SK-N-SH (cell line): ENCODE results near the gene BMF. TPM values are rescaled to one million over a fixed set of nuclear protein-coding genes. Genes with fewer than 3 reads are reported as not detected.
"Not testable (repeated sequence)": the region's sequence is repeated elsewhere in the genome, so short reads cannot be mapped to it uniquely, and the experiment has no call there.

ENCODE experiments used
- CTCF ChIA-PET: fragments of 300-600, 350-600 bp; formaldehyde crosslinking; extraction: SDS; loops from one replicate; lab custom pipeline; 2021; lab: Yijun Ruan, JAX
- POLR2A ChIA-PET: fragments of 350-600 bp; sonication (Branson Sonifier 250); formaldehyde crosslinking; extraction: SDS; loops from one replicate; lab custom pipeline; 2020; ENCODE audit warnings: antibody characterized with exemption, inconsistent platforms; lab: Yijun Ruan, JAX
- DNase-seq: peaks from one replicate; pipeline ENCODE4 v3.0.0; 2012
- H2AFZ ChIP-seq: fragments of 200-600 bp; sonication (generic); 2 replicates; pipeline ENCODE4 v1.8.1; 2016; ENCODE audit warnings: antibody characterized with exemption, mild to moderate bottlenecking, low read depth
- H3F3A ChIP-seq: fragments of 200-600 bp; sonication (generic); replicated peaks from 2 replicates; pipeline ENCODE3; 2016; ENCODE audit warnings: antibody characterized with exemption, mild to moderate bottlenecking; ENCODE audit not compliant: insufficient read depth
- H3K27ac ChIP-seq, 2 experiments: fragments of 200-500 bp in 1 of 2; fragments of 200-600 bp in 1 of 2; sonication (Bioruptor generic) in 1 of 2; sonication (generic), shearing (Covaris generic) in 1 of 2; 2 replicates each; pipeline versions ENCODE4 v1.5.1 to v1.6.1; 2014 to 2016; ENCODE audit warnings: low read depth in 2 of 2, inconsistent platforms in 1 of 2, low read length in 1 of 2, mild to moderate bottlenecking in 1 of 2, mixed read lengths in 1 of 2
- H3K27me3 ChIP-seq: fragments of 200-600 bp; sonication (generic), shearing (Covaris generic); 2 replicates; pipeline ENCODE4 v1.6.1; 2016; ENCODE audit warnings: mixed run types; ENCODE audit not compliant: insufficient read depth
- H3K36me3 ChIP-seq, 2 experiments: fragments of 200-500 bp in 1 of 2; fragments of 200-600 bp in 1 of 2; sonication (Bioruptor generic) in 1 of 2; sonication (generic) in 1 of 2; replicated peaks in 1 of 2; 2 replicates each; pipeline versions ENCODE3 to v1.5.1; 2014 to 2016; ENCODE audit warnings: low read length in 1 of 2, mild to moderate bottlenecking in 1 of 2; ENCODE audit not compliant: insufficient read depth in 2 of 2, control insufficient read depth in 1 of 2
- H3K4me1 ChIP-seq, 2 experiments: fragments of 200-500 bp in 1 of 2; fragments of 200-600 bp in 1 of 2; sonication (Bioruptor generic) in 1 of 2; sonication (generic), shearing (Covaris generic) in 1 of 2; 2 replicates each; pipeline versions ENCODE4 v1.5.1 to v1.6.1; 2014 to 2016; ENCODE audit warnings: low read depth in 1 of 2, low read length in 1 of 2, mixed run types in 1 of 2; ENCODE audit not compliant: insufficient read depth in 2 of 2, control insufficient read depth in 1 of 2
- H3K4me2 ChIP-seq: fragments of 200-600 bp; sonication (generic), shearing (Covaris generic); 2 replicates; pipeline ENCODE4 v1.6.1; 2017; ENCODE audit warnings: mixed run types
- H3K4me3 ChIP-seq, 2 experiments: fragments of 200-500 bp in 1 of 2; fragments of 200-600 bp in 1 of 2; sonication (Bioruptor generic) in 1 of 2; sonication (generic), shearing (Covaris generic) in 1 of 2; 2 replicates each; pipeline versions ENCODE4 v1.5.1 to v1.8.1; 2014 to 2016; ENCODE audit warnings: low read depth in 2 of 2, inconsistent platforms in 1 of 2, low read length in 1 of 2, mild to moderate bottlenecking in 1 of 2, mixed read lengths in 1 of 2, moderate library complexity in 1 of 2
- H3K79me2 ChIP-seq: fragments of 200-600 bp; sonication (generic); 2 replicates; pipeline ENCODE4 v1.8.1; 2017; ENCODE audit warnings: mild to moderate bottlenecking; ENCODE audit not compliant: insufficient read depth
- H3K9ac ChIP-seq: fragments of 200-600 bp; sonication (generic); 2 replicates; pipeline ENCODE4 v1.6.1; 2017; ENCODE audit warnings: mixed run types
- H3K9me2 ChIP-seq: fragments of 200-600 bp; sonication (generic); 2 replicates; pipeline ENCODE4 v1.6.1; 2017; ENCODE audit warnings: mixed run types
- H3K9me3 ChIP-seq: fragments of 200-600 bp; sonication (generic); 2 replicates; pipeline ENCODE4 v1.6.1; 2017; ENCODE audit warnings: mixed run types, mild to moderate bottlenecking, moderate library complexity
- H4K20me1 ChIP-seq: fragments of 200-600 bp; sonication (generic); 2 replicates; pipeline ENCODE4 v1.6.1; 2017; ENCODE audit warnings: mild to moderate bottlenecking, mixed run types; ENCODE audit not compliant: insufficient read depth
- CTCF ChIP-seq: fragments of 200-600 bp; sonication (generic); IDR thresholded peaks from 2 replicates; pipeline ENCODE4 v1.6.1; 2017; ENCODE audit warnings: antibody characterized with exemption, mild to moderate bottlenecking, moderate library complexity
- EP300 ChIP-seq, 2 experiments: IDR thresholded peaks; 2 replicates each; pipeline versions ENCODE4 v1.4.0 to v1.6.1; 2012; ENCODE audit warnings: borderline replicate concordance in 1 of 2, low read depth in 1 of 2, low read length in 1 of 2
- IRF3 ChIP-seq: fragments of 150-350 bp; IDR thresholded peaks from 2 replicates; pipeline ENCODE4 v1.6.1; 2016; ENCODE audit warnings: mild to moderate bottlenecking, low read depth, low read length
- JUND ChIP-seq: IDR thresholded peaks from 2 replicates; pipeline ENCODE4 v1.4.0; 2012
- PBX3 ChIP-seq: IDR thresholded peaks from 2 replicates; pipeline ENCODE4; 2012
- TAF1 ChIP-seq: IDR thresholded peaks from 2 replicates; pipeline ENCODE4 v1.6.1; 2012; ENCODE audit warnings: low read depth, mild to moderate bottlenecking, low read length, moderate library complexity, borderline replicate concordance
- TCF12 ChIP-seq: IDR thresholded peaks from 2 replicates; pipeline ENCODE4 v1.4.0; 2012
- TEAD4 ChIP-seq: IDR thresholded peaks from 2 replicates; pipeline ENCODE4 v1.4.0; 2012; ENCODE audit warnings: mild to moderate bottlenecking, borderline replicate concordance; ENCODE audit not compliant: insufficient read depth
- USF1 ChIP-seq: IDR thresholded peaks from 2 replicates; pipeline ENCODE4 v1.4.0; 2012; ENCODE audit warnings: low read depth, borderline replicate concordance
- WGBS: methylation state at CpG from one replicate; pipeline ENCODE4 v1.1.6; 2017; ENCODE audit warnings: low lambda C conversion rate; 5-methylcytosine and 5-hydroxymethylcytosine counted together
- polyA plus RNA-seq, 3 experiments: library from polyadenylated mRNA; depleted of rRNA; stranded (reverse); fragments of >200 nt; gene quantifications; 2 replicates each; pipeline ENCODE4 v1.2.3, GENCODE V29; 2012

The BMF gene
- polyA plus RNA-seq, 1 of the 3 experiments (the other 2 are of a cell fraction): 0.72 TPM

- no peak for TF ChIP-seq TEAD4
- TF ChIP-seq TAF1: no peak
- no peak for TF ChIP-seq EP300 (IDR thresholded peaks at IDR 0.05; ENCODE audit: borderline replicate concordance in 1 of 2, low read depth in 1 of 2, low read length in 1 of 2)
- TF ChIP-seq TCF12: no peak
These were observed 20.3 kb upstream of the BMF start (continued) for GRCh38 chr15:40128766-40129660.

GRCh38 chr15:40125950-40126349 lies 17.3 kb upstream of the BMF start:
- Histone ChIP-seq H3K36me3 (no peaks in the 10 kb centered on the region), H3F3A (no peaks in the 10 kb centered on the region), H3K9me3 (no peaks in the 10 kb centered on the region), H3K4me2 (no peak overlapping the region), H3K4me1 (no peaks in the 10 kb centered on the region), H3K9ac (no peak overlapping the region), H4K20me1 (no peaks in the 10 kb centered on the region), H3K9me2 (no peaks in the 10 kb centered on the region), H3K27ac (no peak overlapping the region), H3K27me3 (peaks cover 20% of the 10 kb centered on the region; the same call in 1 of the 2 replicates), H3K4me3 (no peak overlapping the region), H2AFZ (no peak overlapping the region), H3K79me2 (no peaks in the 10 kb centered on the region)
- ChIA-PET CTCF (no interaction called here), POLR2A (no interaction called here)
- no peak for DNase-seq
- 79% methylated on average over 7 of the region's 7 CpGs for WGBS
- no peak for TF ChIP-seq PBX3
- TF ChIP-seq USF1: no peak
- no peak for TF ChIP-seq IRF3
- TF ChIP-seq JUND: no peak
- TF ChIP-seq CTCF: no peak

GRCh38 chr15:40124807-40125285 lies 16.2 kb upstream of the BMF start:
- H3K9me3 ChIP-seq, H3F3A ChIP-seq, H3K79me2 ChIP-seq, H3K27ac ChIP-seq, DNase-seq, H2AFZ ChIP-seq, H4K20me1 ChIP-seq, H3K9ac ChIP-seq, H3K9me2 ChIP-seq, H3K4me1 ChIP-seq, H3K36me3 ChIP-seq, H3K4me2 ChIP-seq, POLR2A ChIA-PET, H3K4me3 ChIP-seq: not testable (repeated sequence)
- CTCF ChIA-PET: interaction anchor here (1.6 kb wide), 1 partner anchor 20 kb away, joined by 4 read pairs; no protein-coding TSS in a partner anchor
- H3K27me3 ChIP-seq: peaks cover 20% of the 10 kb centered on the region; the same call in 1 of the 2 replicates
- WGBS: 85% methylated on average over 5 of the region's 5 CpGs

- POLR2A ChIA-PET, H3K36me3 ChIP-seq, H2AFZ ChIP-seq, H3K4me1 ChIP-seq, H3K9me2 ChIP-seq, H3K9ac ChIP-seq, H3K27ac ChIP-seq, H3F3A ChIP-seq, H3K4me2 ChIP-seq, H3K79me2 ChIP-seq, H4K20me1 ChIP-seq, DNase-seq, H3K4me3 ChIP-seq, H3K9me3 ChIP-seq: not testable (repeated sequence)
- CTCF ChIA-PET: interaction anchor here (1.3 to 1.6 kb wide), 2 partner anchors 20 to 79 kb away, joined by 4 read pairs; no protein-coding TSS in a partner anchor
- peaks cover 20% of the 10 kb centered on the region; the same call in 1 of the 2 replicates for H3K27me3 ChIP-seq
- 78% methylated on average over 3 of the region's 3 CpGs for WGBS
These were observed 15.7 kb upstream of the BMF start for GRCh38 chr15:40124333-40124732.
